ENCODE measurements around the gene WNT9A.

The WNT9A gene

GRCh38 chr1:227924833-227925574 lies 22.7 kb downstream of the WNT9A start:
- no peak overlapping the region for H3K27ac Mint-ChIP-seq
- no peaks in the 10 kb centered on the region for H3K27me3 Mint-ChIP-seq
- no peak overlapping the region for H3K4me3 Mint-ChIP-seq
- no peaks in the 10 kb centered on the region for H3K36me3 Mint-ChIP-seq
- no peaks in the 10 kb centered on the region for H3K9me3 Mint-ChIP-seq (ENCODE audit: low read depth)
- H3K4me1 Mint-ChIP-seq (ENCODE audit: low read depth): no peaks in the 10 kb centered on the region

GRCh38 chr1:227924168-227924832 lies 23.4 kb downstream of the WNT9A start:
- Mint-ChIP-seq H3K36me3 (no peaks in the 10 kb centered on the region), H3K4me3 (no peak overlapping the region), H3K27me3 (no peaks in the 10 kb centered on the region), H3K4me1 (ENCODE audit: low read depth) (no peaks in the 10 kb centered on the region), H3K27ac (no peak overlapping the region), H3K9me3 (ENCODE audit: low read depth) (no peaks in the 10 kb centered on the region)

GRCh38 chr1:227923353-227924167 lies 24.2 kb downstream of the WNT9A start:
- H3K4me3 Mint-ChIP-seq: no peak overlapping the region
- no peaks in the 10 kb centered on the region for H3K36me3 Mint-ChIP-seq
- no peaks in the 10 kb centered on the region for H3K27me3 Mint-ChIP-seq
- no peaks in the 10 kb centered on the region for H3K9me3 Mint-ChIP-seq (ENCODE audit: low read depth)
- no peaks in the 10 kb centered on the region for H3K4me1 Mint-ChIP-seq (ENCODE audit: low read depth)
- no peak overlapping the region for H3K27ac Mint-ChIP-seq

- H3K4me3 Mint-ChIP-seq: no peak overlapping the region
- no peaks in the 10 kb centered on the region for H3K4me1 Mint-ChIP-seq (ENCODE audit: low read depth)
Measured at GRCh38 chr1:227922501-227923352, 25.0 kb downstream of the WNT9A start.

GRCh38 chr1:227921461-227922185 lies 26.1 kb downstream of the WNT9A start:
- Mint-ChIP-seq H3K27ac (no peak overlapping the region), H3K36me3 (no peaks in the 10 kb centered on the region), H3K9me3 (ENCODE audit: low read depth) (no peaks in the 10 kb centered on the region), H3K27me3 (no peaks in the 10 kb centered on the region), H3K4me1 (ENCODE audit: low read depth) (no peaks in the 10 kb centered on the region), H3K4me3 (no peak overlapping the region)

More at GRCh38 chr1:227922501-227923352, 25.0 kb downstream of the WNT9A start:
- no peaks in the 10 kb centered on the region for H3K9me3 Mint-ChIP-seq (ENCODE audit: low read depth)
- no peaks in the 10 kb centered on the region for H3K36me3 Mint-ChIP-seq
- H3K27ac Mint-ChIP-seq: no peak overlapping the region
- H3K27me3 Mint-ChIP-seq: no peaks in the 10 kb centered on the region

- H3K36me3 Mint-ChIP-seq: no peaks in the 10 kb centered on the region
- no peaks in the 10 kb centered on the region for H3K9me3 Mint-ChIP-seq (ENCODE audit: low read depth)
- H3K4me3 Mint-ChIP-seq: no peak overlapping the region
- no peaks in the 10 kb centered on the region for H3K27me3 Mint-ChIP-seq
- no peaks in the 10 kb centered on the region for H3K4me1 Mint-ChIP-seq (ENCODE audit: low read depth)
- H3K27ac Mint-ChIP-seq: no peak overlapping the region
Measured at GRCh38 chr1:227920896-227921295, 26.8 kb downstream of the WNT9A start.

- no peaks in the 10 kb centered on the region for H3K27me3 Mint-ChIP-seq
- no peak overlapping the region for H3K4me3 Mint-ChIP-seq
- no peaks in the 10 kb centered on the region for H3K36me3 Mint-ChIP-seq
- no peaks in the 10 kb centered on the region for H3K4me1 Mint-ChIP-seq (ENCODE audit: low read depth)
- H3K27ac Mint-ChIP-seq: no peak overlapping the region
- H3K9me3 Mint-ChIP-seq (ENCODE audit: low read depth): no peaks in the 10 kb centered on the region
Measured at GRCh38 chr1:227920426-227920825, 27.3 kb downstream of the WNT9A start.

- H3K27me3 Mint-ChIP-seq: no peaks in the 10 kb centered on the region
- H3K4me1 Mint-ChIP-seq (ENCODE audit: low read depth): no peaks in the 10 kb centered on the region
- H3K27ac Mint-ChIP-seq: no peak overlapping the region
- no peaks in the 10 kb centered on the region for H3K9me3 Mint-ChIP-seq (ENCODE audit: low read depth)
- H3K4me3 Mint-ChIP-seq: no peak overlapping the region
- H3K36me3 Mint-ChIP-seq: no peaks in the 10 kb centered on the region
Measured at GRCh38 chr1:227919906-227920305, 27.8 kb downstream of the WNT9A start.

- no peaks in the 10 kb centered on the region for H3K36me3 Mint-ChIP-seq
- H3K4me1 Mint-ChIP-seq (ENCODE audit: low read depth): no peaks in the 10 kb centered on the region
- H3K9me3 Mint-ChIP-seq (ENCODE audit: low read depth): no peaks in the 10 kb centered on the region
- H3K27ac Mint-ChIP-seq: no peak overlapping the region
- no peak overlapping the region for H3K4me3 Mint-ChIP-seq
- H3K27me3 Mint-ChIP-seq: no peaks in the 10 kb centered on the region
Measured at GRCh38 chr1:227918736-227919135, 29.0 kb downstream of the WNT9A start.

GRCh38 chr1:227918083-227918700 lies 29.5 kb downstream of the WNT9A start:
- no peaks in the 10 kb centered on the region for H3K36me3 Mint-ChIP-seq
- H3K9me3 Mint-ChIP-seq (ENCODE audit: low read depth): no peaks in the 10 kb centered on the region
- H3K4me3 Mint-ChIP-seq: no peak overlapping the region
- no peaks in the 10 kb centered on the region for H3K4me1 Mint-ChIP-seq (ENCODE audit: low read depth)
- no peak overlapping the region for H3K27ac Mint-ChIP-seq
- no peaks in the 10 kb centered on the region for H3K27me3 Mint-ChIP-seq

- H3K4me3 Mint-ChIP-seq: no peak overlapping the region
- H3K36me3 Mint-ChIP-seq: no peaks in the 10 kb centered on the region
- H3K9me3 Mint-ChIP-seq (ENCODE audit: low read depth): no peaks in the 10 kb centered on the region
- H3K4me1 Mint-ChIP-seq (ENCODE audit: low read depth): no peaks in the 10 kb centered on the region
- H3K27me3 Mint-ChIP-seq: no peaks in the 10 kb centered on the region
- no peak overlapping the region for H3K27ac Mint-ChIP-seq
Measured at GRCh38 chr1:227917081-227917950, 30.4 kb downstream of the WNT9A start.

GRCh38 chr1:227916655-227917054 lies 31.1 kb downstream of the WNT9A start:
- H3K27me3 Mint-ChIP-seq: no peaks in the 10 kb centered on the region

More at GRCh38 chr1:227916655-227917054, 31.1 kb downstream of the WNT9A start:
- Mint-ChIP-seq H3K36me3 (no peaks in the 10 kb centered on the region), H3K9me3 (ENCODE audit: low read depth) (no peaks in the 10 kb centered on the region), H3K4me1 (ENCODE audit: low read depth) (no peaks in the 10 kb centered on the region), H3K27ac (no peak overlapping the region), H3K4me3 (no peak overlapping the region)

Data from activated naive CD8-positive, alpha-beta T cell (primary cell).